Activated naive CD8-positive, alpha-beta T cell treated with anti-CD3 and anti-CD28 coated beads, Interleukin-2, amount 50 U/mL, for 24 hours (primary cell): ENCODE results near the gene CAD.
"Not testable (repeated sequence)": the region's sequence is repeated elsewhere in the genome, so short reads cannot be mapped to it uniquely, and the experiment has no call there.

Source experiments
- ATAC-seq: fragments of 150-1000 bp; cut with Tn5 transposase; one replicate; pipeline ENCODE4 v1.10.0; 2021
- DNase-seq: peaks from one replicate; pipeline ENCODE4 v3.0.0; 2021
- H3K27ac Mint-ChIP-seq: one replicate; pipeline ENCODE4 v1.8.0; 2021; ENCODE audit warnings: mild to moderate bottlenecking, mixed read lengths
- H3K27me3 Mint-ChIP-seq: one replicate; pipeline ENCODE4 v1.8.0; 2021; ENCODE audit warnings: mixed read lengths
- H3K36me3 Mint-ChIP-seq: one replicate; pipeline ENCODE4 v1.8.0; 2021; ENCODE audit warnings: low read depth, mixed read lengths
- H3K4me1 Mint-ChIP-seq: one replicate; pipeline ENCODE4 v1.8.0; 2021; ENCODE audit warnings: mixed read lengths
- H3K4me3 Mint-ChIP-seq: one replicate; pipeline ENCODE4 v1.8.0; 2021; ENCODE audit warnings: mild to moderate bottlenecking, moderate library complexity, mixed read lengths
- H3K9me3 Mint-ChIP-seq: one replicate; pipeline ENCODE4 v1.8.0; 2021; ENCODE audit warnings: mixed read lengths

CAD gene

DNA sequence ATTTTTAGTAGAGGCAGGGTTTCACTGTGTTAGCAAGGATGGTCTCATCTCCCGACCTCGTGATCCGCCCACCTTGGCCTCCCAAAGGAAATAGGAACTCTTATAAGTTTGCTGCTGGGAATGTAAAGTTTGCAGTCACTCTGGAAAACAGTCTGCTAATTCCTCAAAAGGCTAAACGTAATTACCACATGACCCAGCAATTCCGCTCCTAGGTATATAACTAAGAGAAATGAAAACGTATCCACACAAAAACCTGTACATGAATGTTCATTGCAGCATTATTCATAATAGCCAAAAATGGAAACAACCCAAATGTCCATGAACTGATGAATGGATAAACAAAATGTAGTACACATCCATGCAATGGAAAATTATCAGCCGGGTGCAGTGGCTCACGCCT, 27.2 kb upstream of the CAD start:
- ATAC-seq: no peak
- Mint-ChIP-seq H3K27ac (no peak overlapping the region), H3K4me1 (no peaks in the 10 kb centered on the region), H3K36me3 (no peaks in the 10 kb centered on the region), H3K27me3 (no peaks in the 10 kb centered on the region), H3K4me3 (no peak overlapping the region), H3K9me3 (no peaks in the 10 kb centered on the region)
- no peak for DNase-seq

DNA sequence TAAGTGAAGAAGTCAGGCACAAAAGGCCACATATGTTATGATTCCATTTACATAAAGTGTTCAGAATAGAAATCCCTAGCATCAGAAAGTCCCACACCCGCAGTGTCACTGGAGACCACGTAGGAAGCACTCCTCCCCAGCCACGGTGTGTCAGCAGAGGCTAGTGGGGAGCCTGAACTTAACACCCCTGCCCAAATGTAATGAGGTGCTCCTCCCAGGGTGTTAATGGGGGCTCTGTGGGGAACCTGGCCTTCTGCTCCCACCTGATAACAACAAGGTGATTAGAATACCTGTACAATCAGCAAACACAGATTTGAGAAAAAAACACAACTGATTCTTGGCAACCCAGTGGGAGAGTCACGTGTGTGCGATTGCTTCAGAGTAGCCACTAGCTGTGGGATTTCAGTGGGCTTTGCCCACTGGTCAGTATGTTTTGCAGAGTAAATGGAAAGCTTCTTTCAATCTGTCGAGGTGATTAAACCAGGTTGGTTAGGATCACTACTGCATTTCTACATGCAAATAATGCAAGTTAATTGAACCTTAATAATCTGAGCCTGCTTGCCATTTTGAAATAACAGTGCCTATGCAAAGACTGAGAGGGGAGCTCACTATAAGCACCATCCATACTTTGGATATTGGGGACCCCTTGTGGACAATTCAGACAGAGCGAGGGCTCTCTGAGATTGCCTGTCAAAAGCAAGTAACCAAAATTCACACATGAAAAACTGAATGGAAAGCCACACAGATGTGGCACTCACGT, 25.9 kb upstream of the CAD start:
- no peak overlapping the region for H3K4me3 Mint-ChIP-seq
- no peaks in the 10 kb centered on the region for H3K27me3 Mint-ChIP-seq
- peak; percentile 25 for DNase-seq
- peak; percentile 77 for ATAC-seq
- no peaks in the 10 kb centered on the region for H3K36me3 Mint-ChIP-seq
- H3K9me3 Mint-ChIP-seq: no peaks in the 10 kb centered on the region
- H3K4me1 Mint-ChIP-seq: no peaks in the 10 kb centered on the region
- no peak overlapping the region for H3K27ac Mint-ChIP-seq

DNA sequence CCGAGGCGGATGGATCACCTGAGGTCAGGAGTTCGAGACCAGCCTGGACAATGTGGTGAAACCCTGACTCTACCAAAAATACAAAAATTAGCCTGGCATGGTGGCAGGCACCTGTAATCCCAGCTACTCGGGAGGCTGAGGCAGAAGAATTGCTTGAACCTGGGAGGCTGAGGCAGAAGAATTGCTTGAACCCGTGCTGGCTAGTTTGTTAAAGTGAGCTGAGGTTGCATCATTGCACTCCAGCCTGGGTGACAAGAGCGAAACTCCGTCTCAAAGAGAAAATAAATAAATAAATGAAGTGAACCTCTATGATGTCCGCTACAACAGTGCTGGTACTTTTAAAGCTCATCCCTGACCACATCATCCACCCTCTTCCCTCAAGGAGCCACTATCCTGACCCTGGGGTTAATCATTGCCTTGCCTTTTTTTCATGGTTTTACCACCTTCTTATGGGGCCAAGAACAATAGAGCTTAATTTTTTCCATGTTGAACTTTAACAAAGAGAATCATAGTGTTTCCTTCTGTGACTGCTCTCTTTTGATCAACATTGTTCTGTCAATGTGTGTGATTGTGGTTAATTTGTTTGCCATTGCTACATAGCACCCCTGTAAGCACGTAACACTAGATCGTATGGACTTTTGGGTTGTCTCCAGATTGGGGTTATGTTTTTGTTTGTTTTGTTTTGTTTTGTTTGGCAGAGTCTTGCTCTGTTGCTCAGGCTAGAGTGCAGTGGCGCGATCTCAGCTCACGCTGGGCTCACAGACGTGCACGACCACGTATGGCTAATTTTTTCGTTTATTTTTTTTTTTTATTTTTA, 22.4 kb upstream of the CAD start:
- ATAC-seq: no peak
- no peaks in the 10 kb centered on the region for H3K9me3 Mint-ChIP-seq
- H3K27me3 Mint-ChIP-seq: no peaks in the 10 kb centered on the region
- H3K27ac Mint-ChIP-seq: no peak overlapping the region
- H3K4me3 Mint-ChIP-seq: no peak overlapping the region
- DNase-seq: no peak
- peaks cover 4% of the 10 kb centered on the region for H3K36me3 Mint-ChIP-seq
- H3K4me1 Mint-ChIP-seq: no peaks in the 10 kb centered on the region

DNA sequence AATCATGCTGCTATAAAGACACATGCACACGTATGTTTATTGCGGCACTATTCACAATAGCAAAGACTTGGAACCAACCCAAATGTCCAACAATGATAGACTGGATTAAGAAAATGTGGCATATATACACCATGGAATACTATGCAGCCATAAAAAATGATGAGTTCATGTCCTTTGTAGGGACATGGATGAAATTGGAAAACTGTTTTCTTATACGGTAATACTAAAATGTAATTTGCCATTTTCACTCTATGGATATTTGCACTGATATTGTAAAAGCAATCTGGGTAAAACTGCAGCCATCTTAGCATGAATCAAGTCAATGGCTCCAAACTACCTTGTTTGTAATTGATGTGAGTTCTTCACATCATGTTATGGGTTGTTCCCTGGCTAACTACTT, 21.4 kb upstream of the CAD start:
- not testable (repeated sequence) for H3K27ac Mint-ChIP-seq, H3K4me3 Mint-ChIP-seq, H3K36me3 Mint-ChIP-seq, H3K9me3 Mint-ChIP-seq, DNase-seq, H3K27me3 Mint-ChIP-seq, ATAC-seq, H3K4me1 Mint-ChIP-seq

DNA sequence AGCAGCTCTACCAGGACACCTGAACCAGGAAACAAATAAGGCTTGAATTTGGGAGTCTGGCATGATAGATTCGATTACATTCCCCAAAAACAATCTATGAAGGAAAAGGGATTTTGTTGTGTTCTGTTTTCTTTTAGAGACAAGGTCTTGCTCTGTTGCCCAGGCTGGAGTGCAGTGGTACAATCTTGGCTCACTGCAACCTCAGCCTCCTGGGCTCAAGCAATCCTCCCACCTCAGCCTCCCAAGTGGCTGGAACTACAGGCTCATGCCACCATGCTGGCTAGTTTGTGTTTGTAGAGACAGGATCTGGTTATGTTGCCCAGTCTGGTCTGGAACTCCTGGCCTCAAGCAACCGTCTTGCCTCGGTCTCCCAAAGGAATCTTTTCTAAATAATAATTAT, 19.1 kb upstream of the CAD start:
- not testable (repeated sequence) for H3K4me3 Mint-ChIP-seq, ATAC-seq, H3K4me1 Mint-ChIP-seq, H3K27ac Mint-ChIP-seq, DNase-seq, H3K9me3 Mint-ChIP-seq, H3K27me3 Mint-ChIP-seq
- peaks cover 12% of the 10 kb centered on the region for H3K36me3 Mint-ChIP-seq

DNA sequence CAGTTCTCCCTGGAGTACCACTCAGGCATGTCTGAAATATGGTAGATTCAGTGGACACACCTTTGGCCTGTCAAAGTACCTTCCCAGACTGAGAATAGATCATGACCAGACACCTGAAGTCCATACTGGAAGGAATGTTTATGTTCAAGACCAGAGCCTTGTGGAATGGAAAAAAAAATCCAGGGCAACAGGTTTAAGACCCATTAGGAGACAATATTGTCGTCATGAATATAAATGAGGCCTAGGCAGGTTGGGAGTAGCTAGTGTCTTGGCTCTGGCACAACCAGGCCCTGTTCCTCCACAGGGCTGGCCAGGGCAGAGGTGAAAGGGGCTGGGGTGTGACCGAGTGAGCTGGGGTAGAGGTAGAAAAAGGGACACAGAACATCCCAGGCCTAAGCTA, 18.5 kb upstream of the CAD start:
- no peak overlapping the region for H3K27ac Mint-ChIP-seq
- H3K36me3 Mint-ChIP-seq: peaks cover 18% of the 10 kb centered on the region
- H3K27me3 Mint-ChIP-seq: no peaks in the 10 kb centered on the region
- no peaks in the 10 kb centered on the region for H3K9me3 Mint-ChIP-seq
- no peak for DNase-seq
- no peak overlapping the region for H3K4me3 Mint-ChIP-seq
- peaks cover 7% of the 10 kb centered on the region for H3K4me1 Mint-ChIP-seq
- no peak for ATAC-seq

DNA sequence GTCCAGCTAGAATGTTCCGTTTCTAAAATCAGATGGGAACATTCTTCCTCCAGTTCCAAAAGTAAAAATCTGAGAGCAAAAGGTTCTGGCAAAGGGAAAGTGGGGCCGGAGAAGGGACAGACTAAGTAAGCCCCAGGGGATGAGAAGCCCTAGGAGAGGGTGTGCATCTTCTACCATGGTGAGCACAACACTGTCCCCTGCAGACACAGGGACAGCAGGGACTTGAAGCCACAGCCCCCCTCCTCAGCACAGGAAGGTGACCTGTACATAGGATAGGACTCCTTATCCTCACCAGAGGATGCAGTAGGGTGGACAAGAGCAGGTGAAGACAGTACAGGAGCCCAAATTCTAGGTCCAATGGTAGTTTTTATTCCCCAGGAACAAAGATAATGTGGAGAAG, 17.9 kb upstream of the CAD start:
- no peak for ATAC-seq
- Mint-ChIP-seq H3K27ac (no peak overlapping the region), H3K36me3 (peaks cover 19% of the 10 kb centered on the region), H3K4me3 (no peak overlapping the region), H3K4me1 (peaks cover 7% of the 10 kb centered on the region), H3K27me3 (no peaks in the 10 kb centered on the region), H3K9me3 (no peaks in the 10 kb centered on the region)
- DNase-seq: no peak

DNA sequence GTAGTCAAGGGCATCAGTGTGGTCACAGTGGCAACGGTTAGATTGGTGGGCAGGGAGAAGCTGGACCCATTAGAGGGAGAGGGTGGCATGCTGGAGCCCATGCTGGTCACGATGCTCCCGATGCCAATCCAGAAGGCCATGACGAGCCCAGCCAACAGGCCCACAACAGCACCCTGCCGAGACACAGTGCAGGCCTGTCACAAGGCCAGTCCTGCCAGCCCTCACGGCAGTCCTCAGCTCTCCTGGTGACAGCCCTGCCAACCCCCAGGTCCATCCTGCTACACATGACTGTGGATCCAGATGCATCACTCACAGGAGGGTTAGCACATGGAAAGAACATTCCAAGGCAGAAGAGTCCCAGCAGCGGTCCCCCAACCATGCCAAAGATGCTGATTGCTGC, 15.5 kb upstream of the CAD start:
- Mint-ChIP-seq H3K36me3 (peaks cover 34% of the 10 kb centered on the region), H3K4me1 (peaks cover 7% of the 10 kb centered on the region), H3K27ac (no peak overlapping the region), H3K9me3 (no peaks in the 10 kb centered on the region), H3K27me3 (no peaks in the 10 kb centered on the region), H3K4me3 (no peak overlapping the region)
- ATAC-seq (no peak), DNase-seq (no peak)

DNA sequence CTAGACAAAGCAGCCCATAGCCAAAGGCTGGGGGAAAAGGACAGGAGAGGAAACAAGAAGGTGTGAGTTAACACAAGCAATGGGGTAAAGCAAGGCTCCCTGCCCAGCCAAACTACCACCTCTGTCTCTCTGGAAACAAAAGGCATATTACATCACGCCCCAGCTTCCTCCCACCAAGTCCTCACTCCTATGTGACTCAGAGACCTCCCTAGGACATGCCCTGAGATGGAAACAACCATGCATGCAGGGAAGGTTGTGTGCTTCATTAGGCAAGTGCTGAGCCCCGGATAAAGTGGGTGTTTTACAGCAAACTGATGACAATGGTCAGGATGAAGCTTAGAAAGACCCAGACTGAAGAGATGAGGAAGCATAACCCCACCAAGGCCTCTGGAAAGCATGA, 14.3 kb upstream of the CAD start:
- Mint-ChIP-seq H3K27ac (peak overlapping the region; percentile 46), H3K9me3 (no peaks in the 10 kb centered on the region), H3K4me3 (no peak overlapping the region), H3K4me1 (peaks cover 10% of the 10 kb centered on the region), H3K36me3 (peaks cover 45% of the 10 kb centered on the region), H3K27me3 (no peaks in the 10 kb centered on the region)
- no peak for DNase-seq
- ATAC-seq: peak; percentile 16

DNA sequence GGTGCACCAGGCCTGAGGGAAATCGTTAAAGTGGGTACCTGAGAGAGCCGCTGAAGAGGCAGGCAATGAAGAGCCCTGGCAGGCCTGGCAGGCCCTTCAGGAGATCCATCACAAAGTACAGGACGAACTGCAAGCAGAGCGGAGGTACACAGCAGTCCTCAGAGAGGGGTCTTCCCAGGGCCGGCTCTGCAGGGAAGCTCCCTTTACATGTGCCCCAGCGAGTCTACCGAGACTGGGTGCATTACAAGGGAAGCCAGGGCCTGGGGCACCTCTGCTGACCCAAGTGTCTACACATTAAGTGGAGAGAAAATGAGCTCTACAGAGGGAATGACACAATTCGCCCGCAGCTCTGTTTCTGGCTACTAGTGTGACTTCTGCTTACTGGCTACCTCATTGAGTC, 13.4 kb upstream of the CAD start:
- ATAC-seq: no peak
- Mint-ChIP-seq H3K36me3 (peaks cover 50% of the 10 kb centered on the region), H3K4me1 (peaks cover 10% of the 10 kb centered on the region), H3K9me3 (no peaks in the 10 kb centered on the region), H3K27ac (no peak overlapping the region), H3K4me3 (no peak overlapping the region), H3K27me3 (no peaks in the 10 kb centered on the region)
- no peak for DNase-seq

DNA sequence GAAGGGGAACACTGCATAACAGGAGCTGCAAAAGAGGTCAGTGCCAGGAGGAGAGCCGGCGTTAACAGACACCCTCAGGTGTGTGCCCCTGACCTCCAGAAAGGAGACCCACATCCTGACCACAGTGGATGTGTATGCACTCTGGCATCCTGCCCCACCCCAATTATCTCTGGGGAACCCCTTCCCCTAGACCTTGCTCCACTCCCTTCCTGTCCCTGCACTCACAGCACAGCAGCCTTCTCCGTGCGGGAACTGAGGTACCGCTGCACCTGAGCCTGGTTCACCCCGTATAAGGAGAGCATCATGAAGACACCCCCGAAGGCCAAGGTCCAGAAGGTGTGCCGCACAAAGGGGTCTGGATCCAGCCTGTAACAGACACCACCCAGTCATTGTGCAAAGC, 12.6 kb upstream of the CAD start:
- Mint-ChIP-seq H3K27ac (no peak overlapping the region), H3K27me3 (no peaks in the 10 kb centered on the region), H3K9me3 (no peaks in the 10 kb centered on the region), H3K4me1 (peaks cover 16% of the 10 kb centered on the region), H3K4me3 (no peak overlapping the region), H3K36me3 (peaks cover 53% of the 10 kb centered on the region)
- DNase-seq: no peak
- no peak for ATAC-seq

DNA sequence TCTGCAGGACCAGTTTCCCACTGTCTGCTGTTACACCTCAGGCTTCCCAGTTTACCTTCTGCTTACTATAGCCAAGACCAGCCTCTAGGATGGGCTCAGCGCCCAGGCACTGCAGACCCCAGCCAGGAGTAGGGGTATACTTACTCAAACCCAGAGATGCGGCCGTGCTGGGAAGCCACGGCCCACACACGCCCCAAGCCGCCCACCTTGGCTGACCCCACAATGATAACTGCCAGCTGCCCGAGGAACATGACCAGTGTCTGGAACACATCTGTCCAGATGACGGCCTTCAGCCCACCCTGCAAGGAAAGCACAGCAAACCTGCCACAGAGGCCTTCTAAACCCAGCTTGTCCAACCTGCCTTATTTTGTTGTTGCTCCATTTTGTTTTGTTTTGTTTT, 12.0 kb upstream of the CAD start:
- Mint-ChIP-seq H3K27me3 (no peaks in the 10 kb centered on the region), H3K36me3 (peaks cover 56% of the 10 kb centered on the region), H3K9me3 (no peaks in the 10 kb centered on the region), H3K4me3 (no peak overlapping the region), H3K4me1 (peaks cover 22% of the 10 kb centered on the region), H3K27ac (no peak overlapping the region)
- DNase-seq (no peak), ATAC-seq (no peak)

DNA sequence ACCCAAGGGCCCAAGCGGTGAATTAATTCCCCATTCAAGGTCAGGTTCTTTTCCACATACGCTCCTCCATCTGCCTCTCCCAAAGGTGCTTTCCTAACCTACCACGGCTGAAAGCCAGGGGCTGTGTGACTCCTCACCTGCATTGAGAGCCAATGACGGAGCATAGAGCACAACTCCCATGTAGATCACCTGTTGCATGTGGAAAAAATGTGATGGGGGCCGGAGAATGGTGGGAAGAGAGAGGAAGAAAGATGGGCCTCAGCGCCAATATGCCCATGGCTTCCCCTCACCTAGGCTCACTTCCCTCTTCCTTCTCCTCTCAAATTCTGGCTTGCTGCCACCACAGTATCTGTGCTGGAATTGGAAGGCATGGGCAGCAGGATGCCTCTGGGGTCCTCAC, 10.8 kb upstream of the CAD start:
- H3K9me3 Mint-ChIP-seq: no peaks in the 10 kb centered on the region
- DNase-seq (no peak), ATAC-seq (no peak)
- peaks cover 53% of the 10 kb centered on the region for H3K36me3 Mint-ChIP-seq
- H3K4me3 Mint-ChIP-seq: no peak overlapping the region
- H3K4me1 Mint-ChIP-seq: peaks cover 27% of the 10 kb centered on the region
- no peak overlapping the region for H3K27ac Mint-ChIP-seq
- H3K27me3 Mint-ChIP-seq: no peaks in the 10 kb centered on the region

DNA sequence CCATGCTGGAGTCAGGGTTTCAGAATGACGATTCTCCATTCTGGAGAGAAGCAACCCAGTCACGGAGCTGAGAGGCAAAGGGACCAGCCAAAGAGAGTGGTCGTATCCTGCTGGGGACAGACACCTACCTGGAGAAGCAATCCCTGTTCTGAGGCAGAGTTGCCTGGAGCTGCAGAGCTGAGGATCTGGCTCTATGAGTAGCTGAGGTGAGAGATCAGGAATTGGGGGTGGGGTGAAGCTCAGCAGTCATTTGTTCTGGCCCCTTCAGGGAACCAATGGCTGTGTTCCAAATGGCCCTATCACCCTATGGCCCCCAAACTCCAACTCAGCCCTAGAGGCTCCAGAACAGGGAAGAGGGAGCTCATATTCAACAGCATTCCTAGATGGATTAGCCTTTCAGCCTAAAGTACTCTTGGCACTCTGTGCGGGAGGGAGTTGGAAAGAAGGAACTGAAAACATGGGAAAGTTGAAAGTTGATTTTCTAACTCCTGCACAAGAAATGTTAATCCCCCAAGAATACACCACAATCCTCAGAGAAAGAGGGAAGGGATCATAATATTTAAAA, 8.6 kb upstream of the CAD start:
- Mint-ChIP-seq H3K4me3 (no peak overlapping the region), H3K36me3 (peaks cover 48% of the 10 kb centered on the region), H3K27me3 (no peaks in the 10 kb centered on the region), H3K9me3 (no peaks in the 10 kb centered on the region), H3K4me1 (peaks cover 32% of the 10 kb centered on the region), H3K27ac (no peak overlapping the region)
- DNase-seq: no peak
- ATAC-seq: no peak
